BJ (cell line): ENCODE results near the gene RHBDL1. TPM values are rescaled to one million over a fixed set of nuclear protein-coding genes. Genes with fewer than 3 reads are reported as not detected.

Experiments
- CTCF ChIA-PET: fragments of 350-600 bp; formaldehyde crosslinking; extraction: SDS; loops from one replicate; lab custom pipeline; 2021; ENCODE audit warnings: antibody characterized with exemption, inconsistent platforms; lab: Yijun Ruan, JAX
- POLR2A ChIA-PET: fragments of 300-600 bp; sonication (Branson Sonifier 250); formaldehyde crosslinking; extraction: SDS; loops from one replicate; lab custom pipeline; 2021; ENCODE audit warnings: antibody characterized with exemption; lab: Charles Lee
- DNase-seq: peaks from one replicate; pipeline ENCODE4 v3.0.0-alpha.2; 2011; ENCODE audit warnings: low read depth
- H3K27me3 ChIP-seq: 2 replicates; pipeline ENCODE4 v1.6.0; 2011; ENCODE audit warnings: low read length; ENCODE audit not compliant: control insufficient read depth, insufficient read depth
- H3K36me3 ChIP-seq: 2 replicates; pipeline ENCODE4 v1.5.1; 2011; ENCODE audit warnings: low read length; ENCODE audit not compliant: control insufficient read depth, insufficient read depth
- H3K4me3 ChIP-seq: 2 replicates; pipeline ENCODE4 v1.5.1; 2011; ENCODE audit warnings: low read depth, mild to moderate bottlenecking, control low read depth, low read length
- CTCF ChIP-seq: IDR thresholded peaks from 2 replicates; pipeline ENCODE4 v1.5.1; 2011; ENCODE audit warnings: low read depth, mild to moderate bottlenecking, control low read depth, inconsistent platforms, low read length, moderate library complexity; ENCODE audit not compliant: insufficient read depth
- polyA plus RNA-seq: library from polyadenylated mRNA; depleted of rRNA; stranded (reverse); fragments of >200 nt; gene quantifications from 2 replicates; pipeline ENCODE4 v1.2.3, GENCODE V29; 2011

RHBDL1 gene
- polyA plus RNA-seq, 1 experiment: 1.3 TPM

- H3K36me3 ChIP-seq: no peaks in the 10 kb centered on the region
- H3K27me3 ChIP-seq: peaks cover 21% of the 10 kb centered on the region
- H3K4me3 ChIP-seq: no peak overlapping the region
- DNase-seq: no peak
- no peak for TF ChIP-seq CTCF
- ChIA-PET CTCF (no interaction called here), POLR2A (no interaction called here)
Measured at GRCh38 chr16:693364-693763, 17.9 kb downstream of the RHBDL1 start.

GRCh38 chr16:693766-694165 is 18.3 kb downstream of the RHBDL1 start:
- DNase-seq: no peak
- peaks cover 21% of the 10 kb centered on the region for H3K27me3 ChIP-seq
- CTCF ChIA-PET: no interaction called here
- H3K36me3 ChIP-seq: no peaks in the 10 kb centered on the region
- no peak for TF ChIP-seq CTCF
- H3K4me3 ChIP-seq: no peak overlapping the region
- POLR2A ChIA-PET: no interaction called here

- peaks cover 22% of the 10 kb centered on the region for H3K27me3 ChIP-seq
- no peak overlapping the region for H3K4me3 ChIP-seq
- POLR2A ChIA-PET: no interaction called here
- H3K36me3 ChIP-seq: no peaks in the 10 kb centered on the region
- no peak for TF ChIP-seq CTCF
- DNase-seq: no peak
- CTCF ChIA-PET: no interaction called here
Measured at GRCh38 chr16:694187-694862, 18.9 kb downstream of the RHBDL1 start.

GRCh38 chr16:694863-695354 is 19.4 kb downstream of the RHBDL1 start:
- ChIA-PET POLR2A (no interaction called here), CTCF (no interaction called here)
- Histone ChIP-seq H3K4me3 (no peak overlapping the region), H3K36me3 (no peaks in the 10 kb centered on the region), H3K27me3 (peaks cover 23% of the 10 kb centered on the region)
- DNase-seq: no peak
- TF ChIP-seq CTCF: no peak

- ChIA-PET CTCF (no interaction called here), POLR2A (no interaction called here)
- Histone ChIP-seq H3K36me3 (no peaks in the 10 kb centered on the region), H3K4me3 (no peak overlapping the region), H3K27me3 (peaks cover 23% of the 10 kb centered on the region)
- no peak for DNase-seq
- no peak for TF ChIP-seq CTCF
Measured at GRCh38 chr16:695355-696089, 20.1 kb downstream of the RHBDL1 start.
